ENCODE data around the gene ARHGAP18.

The ARHGAP18 gene

GRCh38 chr6:129665555-129665954 lies 44.4 kb downstream of the ARHGAP18 start:
- no peak for DNase-seq

- no peak for DNase-seq
Measured at GRCh38 chr6:129663531-129663930, 46.4 kb downstream of the ARHGAP18 start.

GRCh38 chr6:129662980-129663431 lies 47.0 kb downstream of the ARHGAP18 start:
- DNase-seq = no peak

DNA sequence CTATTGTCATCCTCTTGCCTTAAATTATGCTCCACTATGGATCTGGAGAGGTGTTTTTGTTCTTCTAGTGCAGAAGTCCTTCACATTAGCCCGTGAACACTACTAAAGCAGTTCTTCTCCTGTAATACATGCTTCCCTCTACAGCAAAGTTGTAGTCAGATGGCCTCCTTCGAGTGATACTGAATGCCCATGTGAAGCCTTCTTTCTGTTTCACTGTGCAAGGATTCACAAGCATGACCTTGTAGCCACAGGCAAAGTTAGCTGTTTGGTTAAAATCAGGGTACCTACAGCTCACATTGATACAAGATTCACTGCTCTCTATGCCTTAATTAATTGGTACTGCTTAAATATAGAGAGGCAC lies 47.6 kb downstream of the ARHGAP18 start:
- no peak for DNase-seq

GRCh38 chr6:129661536-129662405 lies 48.2 kb downstream of the ARHGAP18 start:
- no peak for DNase-seq

- DNase-seq = no peak
Measured at GRCh38 chr6:129660346-129660676, 49.7 kb downstream of the ARHGAP18 start.

DNA sequence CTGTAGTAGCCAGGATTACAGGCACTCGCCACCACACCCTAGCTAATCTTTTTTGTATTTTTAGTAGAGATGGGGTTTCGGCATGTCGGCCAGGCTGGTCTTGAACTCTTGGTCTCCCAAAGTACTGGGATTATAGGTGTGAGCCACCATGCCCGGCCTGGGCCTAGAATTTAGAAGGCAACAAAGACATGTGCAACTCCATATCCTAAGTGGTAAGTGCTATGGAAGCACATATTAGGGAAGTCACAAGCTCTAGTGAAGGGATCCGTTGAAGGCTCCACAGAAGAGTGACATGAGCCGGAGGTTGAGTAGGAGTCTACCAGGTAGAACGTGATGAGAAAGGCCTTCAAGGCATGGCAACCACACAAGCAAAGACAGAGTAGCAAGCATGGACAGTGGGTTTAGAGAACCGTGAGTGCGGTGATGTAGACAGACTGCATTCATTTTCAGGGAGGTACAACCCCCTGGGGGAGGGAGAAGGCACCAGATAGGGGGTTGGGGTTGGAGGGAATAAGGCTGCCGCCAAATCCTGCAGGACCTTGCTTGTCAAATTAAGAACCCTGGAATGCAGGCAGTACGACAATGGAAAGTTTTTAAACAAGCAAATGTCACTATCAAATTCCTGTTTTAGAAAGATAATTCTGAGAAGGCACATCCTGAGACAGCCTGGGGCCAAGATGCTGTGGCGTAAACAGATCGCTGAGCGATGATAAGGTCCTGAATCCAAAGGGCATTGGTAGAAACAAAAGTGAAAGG lies 50.2 kb downstream of the ARHGAP18 start:
- DNase-seq = no peak

DNA sequence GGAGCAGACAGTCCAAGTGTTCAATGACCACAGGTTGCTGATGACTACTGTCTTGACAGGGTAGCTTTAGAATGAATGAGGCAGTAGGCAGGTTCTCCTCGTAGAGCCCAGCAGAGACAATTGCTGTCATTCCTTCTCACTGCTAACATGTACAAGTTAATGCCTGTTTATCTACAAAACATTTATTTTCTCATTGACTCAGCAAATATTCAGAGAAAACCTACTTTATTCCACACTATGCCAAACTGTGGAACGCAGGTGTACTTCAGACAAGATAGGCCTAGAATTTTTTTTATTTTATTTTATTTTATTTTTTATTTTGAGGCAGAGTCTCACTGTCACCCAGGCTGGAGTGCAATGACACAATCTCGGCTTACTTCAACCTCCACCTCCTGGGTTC lies 50.8 kb downstream of the ARHGAP18 start:
- no peak for DNase-seq

GRCh38 chr6:129657483-129657882 lies 52.5 kb downstream of the ARHGAP18 start:
- no peak for DNase-seq

DNA sequence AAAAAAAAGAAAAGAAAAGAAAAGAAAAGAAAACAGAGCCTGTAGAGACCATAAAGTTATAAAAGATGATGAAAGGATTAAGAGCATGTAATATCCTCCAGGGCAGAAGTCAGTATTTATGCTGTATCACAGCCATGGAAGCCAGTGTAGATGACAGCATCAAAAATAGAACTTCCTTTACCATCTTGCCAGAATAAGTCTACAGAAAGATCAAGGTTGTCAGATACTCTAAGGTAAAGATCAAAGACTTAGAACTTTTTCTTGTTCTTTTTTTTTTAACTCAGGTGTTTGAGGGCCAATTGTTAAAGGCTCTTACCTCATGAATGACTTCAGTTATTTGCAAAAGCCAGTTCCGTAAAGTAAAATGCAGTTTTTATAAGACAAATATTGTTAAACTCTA lies 54.6 kb downstream of the ARHGAP18 start:
- no peak for DNase-seq

DNA sequence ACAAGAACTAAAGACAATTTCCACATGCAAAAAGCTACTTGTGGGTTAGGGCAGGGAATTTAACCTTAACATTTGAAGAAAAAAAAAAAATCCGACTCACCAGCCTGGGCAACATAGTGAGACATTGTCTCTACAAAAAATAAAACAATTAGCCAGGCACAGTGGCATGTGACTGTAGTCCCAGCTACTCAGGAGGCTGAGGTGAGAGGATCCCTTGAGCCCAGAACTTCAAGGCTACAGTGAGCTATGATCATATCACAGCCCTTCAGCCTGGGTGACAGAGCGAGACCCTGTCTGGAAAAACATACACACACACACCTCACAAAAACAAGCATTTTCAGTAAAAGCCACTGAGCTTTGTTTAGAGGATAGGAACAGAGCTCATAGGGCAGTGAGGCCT lies 56.2 kb downstream of the ARHGAP18 start:
- no peak for DNase-seq

DNA sequence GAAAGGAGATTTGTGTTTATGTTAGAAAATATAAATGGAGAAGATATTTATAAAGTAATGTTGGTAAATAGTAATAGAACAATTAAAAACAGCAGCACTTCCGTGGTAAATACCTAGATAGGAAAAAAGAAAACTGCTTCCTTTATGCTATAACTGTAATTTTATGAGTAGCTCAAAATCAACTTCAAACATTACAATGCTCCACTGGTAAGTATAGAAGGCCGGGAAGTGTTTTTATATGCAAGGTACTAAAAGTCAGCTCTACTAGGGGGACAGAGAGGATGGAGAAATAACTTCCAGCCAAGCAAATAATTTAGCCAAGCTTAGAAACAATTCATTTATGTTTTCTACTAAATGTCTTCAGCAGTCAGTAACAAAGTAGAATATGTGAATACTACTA lies 56.7 kb downstream of the ARHGAP18 start:
- DNase-seq = no peak

- no peak for DNase-seq
Measured at GRCh38 chr6:129651291-129651691, 58.7 kb downstream of the ARHGAP18 start.

GRCh38 chr6:129648819-129649491 lies 61.0 kb downstream of the ARHGAP18 start:
- no peak for DNase-seq

DNA sequence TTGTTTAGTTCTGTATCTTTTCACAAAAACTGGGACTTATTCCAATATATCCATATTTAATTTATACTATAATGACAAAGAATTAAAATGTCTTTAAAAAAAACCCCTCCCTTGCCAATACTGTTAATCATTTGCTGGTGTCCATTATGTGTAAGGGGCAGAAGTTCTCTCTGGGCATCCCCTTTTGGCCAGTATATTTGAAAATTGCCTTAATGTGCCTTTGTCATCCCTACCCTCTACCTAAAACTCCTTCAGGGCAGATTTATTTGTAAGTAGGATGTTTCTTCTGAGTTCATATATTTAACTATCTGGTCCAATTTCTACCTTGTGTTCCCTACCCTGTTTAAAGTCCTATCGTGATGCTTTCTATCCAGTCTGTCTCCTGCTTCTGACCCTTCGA lies 62.9 kb downstream of the ARHGAP18 start:
- no peak for DNase-seq

- no peak for DNase-seq
Measured at GRCh38 chr6:129646642-129647041, 63.3 kb downstream of the ARHGAP18 start.

- DNase-seq = no peak
Measured at GRCh38 chr6:129645830-129646579, 64.0 kb downstream of the ARHGAP18 start.

- DNase-seq = no peak
Measured at GRCh38 chr6:129645106-129645829, 64.7 kb downstream of the ARHGAP18 start.

- DNase-seq = no peak
Measured at GRCh38 chr6:129644567-129645015, 65.4 kb downstream of the ARHGAP18 start.

- no peak for DNase-seq
Measured at GRCh38 chr6:129643968-129644367, 66.0 kb downstream of the ARHGAP18 start.

DNA sequence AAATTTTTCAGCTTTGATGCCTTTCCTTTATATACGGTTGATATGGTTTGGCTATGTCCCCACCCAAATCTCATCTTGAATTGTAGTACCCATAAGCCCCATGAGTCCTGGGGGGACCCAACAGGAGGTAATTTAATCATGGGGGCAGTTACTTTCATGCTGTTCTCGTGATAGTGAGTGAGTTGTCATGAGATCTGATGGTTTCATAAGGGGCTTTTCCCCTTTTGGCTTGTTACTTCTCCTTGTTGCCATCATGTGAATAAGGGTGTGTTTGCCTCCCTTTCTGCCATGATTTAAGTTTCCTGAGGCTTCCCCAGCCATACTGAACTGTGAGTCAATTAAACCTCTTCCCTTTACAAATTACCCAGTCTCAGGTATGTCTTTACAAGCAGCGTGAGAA lies 66.8 kb downstream of the ARHGAP18 start:
- DNase-seq = no peak

GRCh38 chr6:129642322-129642721 lies 67.7 kb downstream of the ARHGAP18 start:
- no peak for DNase-seq
